ENCODE data around the gene C16orf95.

Gene C16orf95

DNA sequence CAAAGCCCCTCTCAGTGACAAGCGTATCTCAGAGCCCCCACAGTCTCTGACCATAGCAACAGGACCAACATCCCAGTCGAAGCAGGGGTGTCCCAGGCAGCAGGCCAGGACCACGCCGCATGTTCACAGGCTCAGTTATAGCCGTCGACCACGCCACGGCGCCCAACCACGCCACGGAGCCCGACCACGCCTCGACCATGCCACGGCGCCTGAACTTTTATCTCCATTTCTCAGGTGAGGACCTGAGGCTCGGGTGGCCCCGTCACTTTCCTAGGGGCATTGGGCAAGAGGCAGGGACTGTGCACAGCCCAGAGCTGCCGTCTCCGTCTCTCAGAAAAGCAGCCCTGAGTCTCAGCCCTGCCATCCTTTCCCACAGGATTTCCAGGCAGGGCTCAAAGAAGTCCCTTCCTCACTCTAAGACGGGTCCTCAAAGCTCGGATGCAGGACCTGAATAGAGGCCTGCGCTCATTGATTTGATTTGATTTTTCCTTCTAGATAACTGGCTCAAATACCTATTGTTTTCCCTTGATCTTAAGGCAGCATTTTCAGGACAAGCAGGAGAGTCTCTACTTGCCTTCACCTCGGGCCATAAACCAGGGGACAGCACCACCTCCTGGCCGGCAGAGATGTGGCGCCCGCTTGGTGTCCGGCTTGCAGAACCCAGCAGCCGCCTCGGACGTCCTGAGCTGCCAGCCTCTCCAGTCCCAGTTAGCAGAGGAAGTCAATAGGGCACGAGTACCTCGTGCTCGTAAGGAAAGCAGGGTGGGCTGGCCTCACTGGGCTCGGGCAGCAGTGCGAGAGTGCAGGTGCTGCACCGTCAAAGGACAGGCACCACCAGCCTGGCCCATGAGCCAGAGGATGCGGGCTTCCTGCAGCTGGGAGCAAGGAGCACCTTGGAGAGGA lies 38.8 kb downstream of the C16orf95 start:
- FAIRE-seq = no peak
- TF ChIP-seq, protein P1, sequence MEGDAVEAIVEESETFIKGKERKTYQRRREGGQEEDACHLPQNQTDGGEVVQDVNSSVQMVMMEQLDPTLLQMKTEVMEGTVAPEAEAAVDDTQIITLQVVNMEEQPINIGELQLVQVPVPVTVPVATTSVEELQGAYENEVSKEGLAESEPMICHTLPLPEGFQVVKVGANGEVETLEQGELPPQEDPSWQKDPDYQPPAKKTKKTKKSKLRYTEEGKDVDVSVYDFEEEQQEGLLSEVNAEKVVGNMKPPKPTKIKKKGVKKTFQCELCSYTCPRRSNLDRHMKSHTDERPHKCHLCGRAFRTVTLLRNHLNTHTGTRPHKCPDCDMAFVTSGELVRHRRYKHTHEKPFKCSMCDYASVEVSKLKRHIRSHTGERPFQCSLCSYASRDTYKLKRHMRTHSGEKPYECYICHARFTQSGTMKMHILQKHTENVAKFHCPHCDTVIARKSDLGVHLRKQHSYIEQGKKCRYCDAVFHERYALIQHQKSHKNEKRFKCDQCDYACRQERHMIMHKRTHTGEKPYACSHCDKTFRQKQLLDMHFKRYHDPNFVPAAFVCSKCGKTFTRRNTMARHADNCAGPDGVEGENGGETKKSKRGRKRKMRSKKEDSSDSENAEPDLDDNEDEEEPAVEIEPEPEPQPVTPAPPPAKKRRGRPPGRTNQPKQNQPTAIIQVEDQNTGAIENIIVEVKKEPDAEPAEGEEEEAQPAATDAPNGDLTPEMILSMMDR (IDR thresholded peaks at IDR 0.05; ENCODE audit: insufficient read depth, missing control alignments) = peak; percentile 88
- DNase-seq (ENCODE audit: insufficient read length, low spot score) = peak; percentile 72

GRCh38 chr16:87276924-87277323 lies 40.3 kb downstream of the C16orf95 start:
- FAIRE-seq = no peak
- no peak for DNase-seq (ENCODE audit: insufficient read length, low spot score)
- TF ChIP-seq, protein P1 (IDR thresholded peaks at IDR 0.05; ENCODE audit: insufficient read depth, missing control alignments) = no peak

GRCh38 chr16:87276091-87276701 lies 41.0 kb downstream of the C16orf95 start:
- TF ChIP-seq, protein P1 (IDR thresholded peaks at IDR 0.05; ENCODE audit: insufficient read depth, missing control alignments) = no peak
- DNase-seq (ENCODE audit: insufficient read length, low spot score) (no peak), FAIRE-seq (no peak)

DNA sequence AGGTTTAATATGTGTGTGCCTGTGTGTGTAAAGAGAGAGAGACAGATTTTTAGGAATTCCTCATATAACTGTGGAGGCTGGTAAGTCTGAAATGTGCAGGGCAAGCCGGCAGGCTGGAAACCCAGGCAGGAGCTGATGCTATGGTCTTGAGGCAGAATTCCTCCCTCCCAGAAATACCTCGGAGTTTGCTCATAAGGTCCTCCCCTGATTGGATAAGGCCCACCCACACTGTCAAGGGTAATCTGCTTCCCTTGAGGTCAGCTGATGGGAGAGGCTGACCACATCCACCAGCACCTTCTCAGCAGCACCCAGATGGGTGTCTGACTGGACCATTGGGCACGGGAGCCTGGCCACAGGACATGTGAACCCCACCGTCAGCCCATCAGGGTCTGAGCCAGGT lies 42.4 kb downstream of the C16orf95 start:
- TF ChIP-seq, protein P1 (IDR thresholded peaks at IDR 0.05; ENCODE audit: insufficient read depth, missing control alignments) = no peak
- DNase-seq (ENCODE audit: insufficient read length, low spot score) (no peak), FAIRE-seq (no peak)

DNA sequence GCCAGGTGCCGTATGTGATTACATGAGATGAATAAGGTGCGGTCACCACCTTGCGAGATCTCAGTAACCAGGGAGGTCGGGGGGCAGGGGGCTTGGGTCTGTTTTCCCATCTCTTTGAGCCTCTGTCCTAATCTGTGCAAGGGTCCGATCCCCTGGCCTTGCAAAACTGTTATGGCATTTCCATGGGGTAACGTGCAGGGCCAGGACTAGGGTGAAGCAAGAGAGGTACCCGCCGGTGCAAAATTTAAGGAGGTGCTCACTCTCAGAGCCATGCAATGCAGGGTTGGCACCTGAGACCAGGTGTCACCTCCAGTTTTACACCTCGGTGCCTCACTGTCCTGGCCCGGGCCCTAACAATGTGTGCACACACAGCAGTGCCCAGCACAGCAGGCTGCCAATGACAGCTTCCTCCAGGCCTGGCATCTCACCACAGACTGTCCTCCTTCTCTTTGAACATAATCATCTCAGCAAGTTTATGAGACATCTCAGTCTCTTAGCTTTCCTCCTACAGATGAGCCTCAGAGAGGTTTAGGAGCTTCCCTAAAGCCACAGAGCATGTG lies 43.6 kb downstream of the C16orf95 start:
- DNase-seq (ENCODE audit: insufficient read length, low spot score) (no peak), FAIRE-seq (no peak)
- TF ChIP-seq, protein P1 (IDR thresholded peaks at IDR 0.05; ENCODE audit: insufficient read depth, missing control alignments) = no peak

DNA sequence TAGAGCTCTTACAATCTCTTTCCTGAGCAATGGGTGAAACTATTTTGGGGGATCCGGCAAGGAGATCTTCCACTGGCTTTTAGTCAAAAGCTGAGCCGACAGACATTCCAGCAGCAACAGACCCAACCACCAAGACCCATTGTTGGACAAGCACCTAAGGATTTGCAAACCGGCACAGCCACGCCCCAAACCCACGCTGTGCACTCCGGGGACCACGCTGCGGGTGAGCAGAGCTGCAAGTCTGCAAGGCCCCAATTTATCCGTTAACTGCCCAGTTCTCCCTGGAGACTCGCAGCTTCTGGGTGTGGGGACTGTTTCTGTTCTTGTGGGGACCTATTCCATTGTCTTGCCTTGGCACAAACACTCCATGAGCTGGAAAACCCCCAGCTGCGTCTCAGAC lies 45.9 kb downstream of the C16orf95 start:
- no peak for FAIRE-seq
- TF ChIP-seq, protein P1 (IDR thresholded peaks at IDR 0.05; ENCODE audit: insufficient read depth, missing control alignments) = no peak
- DNase-seq (ENCODE audit: insufficient read length, low spot score) = no peak
